ENCODE measurements around the gene ATG4D. TPM values are rescaled to one million over a fixed set of nuclear protein-coding genes. Genes with fewer than 3 reads are reported as not detected.

The ATG4D gene
- total RNA-seq: 10 to 100 TPM; 11.4 to 25.5 (median 16.7) TPM
- 10 to 100 TPM; 70.3 to 82.5 (median 77.5) TPM for polyA plus RNA-seq

GRCh38 chr19:10543420-10544241 is at the start of gene ATG4D:
ATG4D (plus strand) TSS chr19:10543904; CDS start chr19:10544091, 187 bp downstream.
- Histone ChIP-seq H3K4me3 (peak within 1 kb of the TSS; percentile 74 to 97 (median 90)), H3K4me1 (peaks cover 0 to 24% (median 21%) of the 10 kb centered on the region in 4 donors), H3K36me3 (peaks cover under 1 to 23% (median 8%) of the 10 kb centered on the region in 4 donors), H3K27me3 (no peaks in the 10 kb centered on the region), H3K9me3 (no peaks in the 10 kb centered on the region), H3K27ac (peak within 1 kb of the TSS; percentile 87 to 95 (median 88))
- TF ChIP-seq POLR2AphosphoS5 (IDR thresholded peaks at IDR 0.05) (peak; percentile 78 to 95 (median 90)), EP300 (IDR thresholded peaks at IDR 0.05) (no peak), POLR2A (IDR thresholded peaks at IDR 0.05) (peak; percentile 50 to 70)
- peak; percentile 85 for DNase-seq
- intact Hi-C loops (cut with DNase I): loop anchor here (2.0 to 5.0 kb wide), 2 partner anchors 25 to 41 kb away; partner anchors contain the start of genes CDKN2D and KEAP1
- 1% methylated on average over 79 of the region's 79 CpGs for WGBS, 2 donors

- no peaks in the 10 kb centered on the region for H3K27me3 ChIP-seq
- peaks cover 0 to 50% (median 43%) of the 10 kb centered on the region in 4 donors for H3K4me1 ChIP-seq
- no peak for TF ChIP-seq CTCF (IDR thresholded peaks at IDR 0.05)
- TF ChIP-seq EP300 (IDR thresholded peaks at IDR 0.05): no peak
- no peak for TF ChIP-seq POLR2A (IDR thresholded peaks at IDR 0.05)
- TF ChIP-seq POLR2AphosphoS5 (IDR thresholded peaks at IDR 0.05): no peak
- H3K27ac ChIP-seq: peak overlapping the region in 1 of 4 donors; percentile 64
- H3K4me3 ChIP-seq: no peak overlapping the region
- intact Hi-C loops (cut with DNase I): no loop called here
- WGBS, 2 donors: 93 to 98% methylated on average over 4 of the region's 4 CpGs
- no peak for DNase-seq
- no peaks in the 10 kb centered on the region for H3K9me3 ChIP-seq
- H3K36me3 ChIP-seq: peaks cover 23 to 73% (median 32%) of the 10 kb centered on the region in 4 donors
Measured at GRCh38 chr19:10497371-10497770, 46.3 kb upstream of the ATG4D start.

DNA sequence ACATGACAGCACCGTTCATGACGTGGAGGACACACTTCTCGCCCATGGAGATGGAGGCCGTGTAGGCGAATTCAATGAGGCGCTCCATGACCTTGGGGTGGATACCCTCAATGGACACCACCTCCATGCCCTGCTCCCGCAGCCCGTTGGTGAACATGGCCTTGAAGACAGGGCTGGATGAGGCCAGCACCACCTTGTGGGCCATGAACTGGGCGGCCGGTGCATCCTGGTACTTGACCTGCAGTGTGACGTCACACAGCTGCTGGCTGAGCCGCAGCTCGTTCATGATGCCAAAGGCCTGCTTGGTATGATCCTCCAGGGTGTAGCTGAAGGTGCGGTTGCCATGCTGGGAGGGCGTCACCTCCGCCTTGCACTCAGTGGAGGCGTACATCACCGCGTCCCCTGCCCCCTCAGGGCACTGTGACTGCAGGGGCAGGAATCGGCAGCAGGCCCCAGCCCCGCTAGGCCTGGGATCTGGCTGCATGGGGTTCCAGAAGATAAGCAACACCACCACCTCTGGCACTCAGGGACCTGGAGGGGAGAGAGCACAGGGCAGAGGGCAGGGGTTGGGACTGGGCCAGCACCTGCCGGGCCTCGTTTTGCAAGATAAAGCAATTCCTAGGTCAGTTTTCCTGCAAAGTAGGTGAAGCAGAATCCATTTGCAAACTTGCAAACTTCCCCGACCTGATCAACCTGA is 44.0 kb upstream of the ATG4D start:
- peaks cover 0 to 55% (median 48%) of the 10 kb centered on the region in 4 donors for H3K4me1 ChIP-seq
- no peaks in the 10 kb centered on the region for H3K27me3 ChIP-seq
- DNase-seq: no peak
- peaks cover 17 to 53% (median 24%) of the 10 kb centered on the region in 4 donors for H3K36me3 ChIP-seq
- no peak overlapping the region for H3K4me3 ChIP-seq
- H3K9me3 ChIP-seq: no peaks in the 10 kb centered on the region
- 81 to 91% methylated on average over 24 of the region's 24 CpGs for WGBS, 2 donors
- TF ChIP-seq POLR2A (IDR thresholded peaks at IDR 0.05) (no peak), CTCF (IDR thresholded peaks at IDR 0.05) (no peak), EP300 (IDR thresholded peaks at IDR 0.05) (no peak), POLR2AphosphoS5 (IDR thresholded peaks at IDR 0.05) (no peak)
- peak overlapping the region in 3 of 4 donors; percentile 5 to 70 (median 66) for H3K27ac ChIP-seq
- intact Hi-C loops (cut with DNase I): loop anchor here (5.0 kb wide), 1 partner anchor 43 kb away; the partner anchor contains the start of gene ATG4D

- Histone ChIP-seq H3K27me3 (no peaks in the 10 kb centered on the region), H3K4me3 (no peak overlapping the region), H3K36me3 (peaks cover 14 to 48% (median 22%) of the 10 kb centered on the region in 4 donors), H3K9me3 (no peaks in the 10 kb centered on the region), H3K27ac (peak overlapping the region in 3 of 4 donors; percentile 3 to 99 (median 97)), H3K4me1 (peaks cover 0 to 55% (median 48%) of the 10 kb centered on the region in 4 donors)
- WGBS, 2 donors: 90 to 94% methylated on average over 2 of the region's 2 CpGs
- DNase-seq: no peak
- intact Hi-C loops (cut with DNase I): loop anchor here (5.0 kb wide), 1 partner anchor 42 kb away; the partner anchor contains the start of gene ATG4D
- TF ChIP-seq POLR2A (IDR thresholded peaks at IDR 0.05) (no peak), EP300 (IDR thresholded peaks at IDR 0.05) (no peak), POLR2AphosphoS5 (IDR thresholded peaks at IDR 0.05) (no peak), CTCF (IDR thresholded peaks at IDR 0.05) (no peak)
Measured at GRCh38 chr19:10500247-10500592, 43.5 kb upstream of the ATG4D start.

Measured in sigmoid colon (tissue), 7 donors.